WTC11 (cell line): ENCODE measurements around the gene A2ML1. TPM values are rescaled to one million over a fixed set of nuclear protein-coding genes. Genes with fewer than 3 reads are reported as not detected.
"Not testable (repeated sequence)": the region's sequence is repeated elsewhere in the genome, so short reads cannot be mapped to it uniquely, and the experiment has no call there.

Source experiments
- ATAC-seq: fragments of 200-7000 bp; cut with Tn5 transposase; 2 replicates; pipeline ENCODE4 v1.10.0; 2021; ENCODE audit warnings: mild to moderate bottlenecking, moderate library complexity
- CTCF ChIA-PET: fragments of 300-600 bp; sonication (Branson Sonifier 250); formaldehyde crosslinking; loops from one replicate; lab custom pipeline; 2021; ENCODE audit warnings: antibody characterized with exemption; lab: Charles Lee
- POLR2A ChIA-PET: fragments of 350-600 bp; sonication (Branson Sonifier 250); formaldehyde crosslinking; loops from one replicate; lab custom pipeline; 2021; ENCODE audit warnings: antibody characterized with exemption; lab: Charles Lee
- DNase-seq: peaks from one replicate; pipeline ENCODE4 v3.0.0; 2021; ENCODE audit warnings: low spot score
- H3K27ac Mint-ChIP-seq: 2 replicates; pipeline ENCODE4 v1.8.0; 2021; ENCODE audit warnings: mixed read lengths
- H3K27me3 Mint-ChIP-seq: 2 replicates; pipeline ENCODE4 v1.8.0; 2021; ENCODE audit warnings: low read depth, mild to moderate bottlenecking, moderate library complexity, mixed read lengths
- H3K36me3 Mint-ChIP-seq: 2 replicates; pipeline ENCODE4 v1.8.0; 2021; ENCODE audit warnings: mixed read lengths
- H3K4me1 Mint-ChIP-seq: 2 replicates; pipeline ENCODE4 v1.8.0; 2022; ENCODE audit warnings: mixed read lengths
- H3K4me3 Mint-ChIP-seq: 2 replicates; pipeline ENCODE4 v1.8.0; 2021; ENCODE audit warnings: mild to moderate bottlenecking, moderate library complexity, mixed read lengths
- H3K9me3 Mint-ChIP-seq: 2 replicates; pipeline ENCODE4 v1.8.0; 2021; ENCODE audit warnings: mixed read lengths
- GTF2I ChIP-seq: fragments of 250-450 bp; sonication (Bioruptor Pico); conservative IDR thresholded peaks from 2 replicates; pipeline ENCODE4 v1.4.0; 2021; ENCODE audit warnings: mild to moderate bottlenecking
- MAX ChIP-seq: sonication (generic); formaldehyde crosslinking; IDR thresholded peaks from 2 replicates; pipeline ENCODE4 v1.8.0; 2022; ENCODE audit warnings: mild to moderate bottlenecking, missing genetic modification reagents
- MYBL2 ChIP-seq: sonication (generic); formaldehyde crosslinking; IDR thresholded peaks from 2 replicates; pipeline ENCODE4 v1.8.1; 2023; ENCODE audit warnings: mild to moderate bottlenecking, moderate library complexity, missing genetic modification reagents
- SP1 ChIP-seq: sonication (generic); formaldehyde crosslinking; conservative IDR thresholded peaks from 2 replicates; pipeline ENCODE4 v1.8.1; 2022; ENCODE audit warnings: missing genetic modification reagents
- TEAD1 ChIP-seq: sonication (generic); formaldehyde crosslinking; IDR thresholded peaks from 2 replicates; pipeline ENCODE4 v1.8.0; 2022; ENCODE audit warnings: mild to moderate bottlenecking, missing genetic modification reagents
- TEAD4 ChIP-seq: sonication (generic); formaldehyde crosslinking; IDR thresholded peaks from 2 replicates; pipeline ENCODE4 v1.8.0; 2022; ENCODE audit warnings: mild to moderate bottlenecking, missing genetic modification reagents
- ZNF219 ChIP-seq: sonication (generic); formaldehyde crosslinking; IDR thresholded peaks from 2 replicates; pipeline ENCODE4 v1.8.0; 2023; ENCODE audit warnings: missing genetic modification reagents, mild to moderate bottlenecking, borderline replicate concordance
- total RNA-seq: library from RNA; stranded (reverse); gene quantifications from 3 replicates; pipeline ENCODE4 v1.2.3, GENCODE V29; 2021
- TF ChIP-seq, protein P1 (sequence below): sonication (generic); formaldehyde crosslinking; IDR thresholded peaks from 2 replicates; pipeline ENCODE4 v1.8.1; 2023; ENCODE audit warnings: mild to moderate bottlenecking, missing genetic modification reagents
- TF ChIP-seq, protein P2 (sequence below): sonication (generic); formaldehyde crosslinking; IDR thresholded peaks from 2 replicates; pipeline ENCODE4 v1.8.1; 2023; ENCODE audit warnings: mild to moderate bottlenecking, missing genetic modification reagents, borderline replicate concordance

The A2ML1 gene
- total RNA-seq, 1 experiment from 2014 or later, result 10.5 TPM

DNA sequence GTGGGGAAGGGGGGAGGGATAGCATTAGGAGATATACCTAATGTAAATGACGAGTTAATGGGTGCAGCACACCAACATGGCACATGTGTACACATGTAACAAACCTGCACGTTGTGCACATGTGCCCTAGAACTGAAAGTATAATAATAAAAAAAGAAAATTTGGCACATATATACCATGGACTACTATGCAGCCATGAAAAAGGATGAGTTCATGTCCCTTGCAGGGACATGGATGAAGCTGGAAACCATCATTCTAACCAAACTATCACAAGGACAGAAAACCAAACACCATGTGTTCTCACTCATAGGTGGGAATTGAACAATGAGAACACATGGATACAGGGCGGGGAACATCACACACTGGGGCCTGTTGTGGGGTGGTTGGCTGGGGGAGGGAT, 21.2 kb upstream of the A2ML1 start:
- peaks cover 38% of the 10 kb centered on the region for H3K4me1 Mint-ChIP-seq
- H3K4me3 Mint-ChIP-seq, H3K27me3 Mint-ChIP-seq, CTCF ChIA-PET, ATAC-seq, DNase-seq, H3K27ac Mint-ChIP-seq, POLR2A ChIA-PET: not testable (repeated sequence)
- H3K9me3 Mint-ChIP-seq, result peaks cover 40% of the 10 kb centered on the region
- H3K36me3 Mint-ChIP-seq, result peaks cover 46% of the 10 kb centered on the region
- peak; percentile 45; the same call in 1 of the 2 replicates for TF ChIP-seq GTF2I

- H3K27me3 Mint-ChIP-seq, POLR2A ChIA-PET, ATAC-seq, DNase-seq: not testable (repeated sequence)
- H3K27ac Mint-ChIP-seq, result peak overlapping the region; percentile 96
- H3K4me3 Mint-ChIP-seq, result peak overlapping the region; percentile 81
- CTCF ChIA-PET, result interaction anchor here (2.2 kb wide), 1 partner anchor 19 kb away, joined by 8 read pairs; no protein-coding TSS in a partner anchor
- H3K36me3 Mint-ChIP-seq, result peaks cover 46% of the 10 kb centered on the region
- H3K4me1 Mint-ChIP-seq, result peaks cover 66% of the 10 kb centered on the region
- peaks cover 11% of the 10 kb centered on the region for H3K9me3 Mint-ChIP-seq
Measured at GRCh38 chr12:8804833-8805232, 17.6 kb upstream of the A2ML1 start.

- Mint-ChIP-seq H3K4me1 (peaks cover 73% of the 10 kb centered on the region), H3K4me3 (peak overlapping the region; percentile 81), H3K36me3 (peaks cover 40% of the 10 kb centered on the region), H3K27ac (peak overlapping the region; percentile 96)
- H3K27me3 Mint-ChIP-seq, DNase-seq, H3K9me3 Mint-ChIP-seq, POLR2A ChIA-PET, ATAC-seq, CTCF ChIA-PET: not testable (repeated sequence)
Measured at GRCh38 chr12:8805487-8805886, 16.9 kb upstream of the A2ML1 start.

- CTCF ChIA-PET, H3K27me3 Mint-ChIP-seq, H3K9me3 Mint-ChIP-seq, ATAC-seq, DNase-seq, POLR2A ChIA-PET: not testable (repeated sequence)
- Mint-ChIP-seq H3K4me3 (peak overlapping the region; percentile 81), H3K4me1 (peaks cover 83% of the 10 kb centered on the region), H3K36me3 (peaks cover 29% of the 10 kb centered on the region), H3K27ac (peak overlapping the region; percentile 99)
Measured at GRCh38 chr12:8807084-8807483, 15.3 kb upstream of the A2ML1 start.

DNA sequence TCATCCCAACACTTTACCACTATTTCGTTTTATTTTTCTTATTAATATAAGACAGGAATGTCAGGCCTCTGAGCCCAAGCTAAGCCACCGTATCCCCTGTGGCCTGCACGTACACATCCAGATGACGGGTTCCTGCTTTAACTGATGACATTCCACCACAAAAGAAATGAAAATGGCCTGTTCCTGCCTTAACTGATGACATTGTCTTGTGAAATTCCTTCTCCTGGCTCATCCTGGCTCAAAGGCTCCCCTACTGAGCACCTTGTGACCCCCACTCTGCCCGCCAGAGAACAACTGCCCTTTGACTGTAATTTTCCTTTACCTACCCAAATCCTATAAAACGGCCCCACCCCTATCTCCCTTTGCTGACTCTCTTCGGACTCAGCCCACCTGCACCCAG, 12.3 kb upstream of the A2ML1 start:
- DNase-seq, H3K27me3 Mint-ChIP-seq, H3K9me3 Mint-ChIP-seq: not testable (repeated sequence)
- CTCF ChIA-PET, result interaction anchor here (1.0 to 2.4 kb wide), 3 partner anchors 10 to 50 kb away, joined by 3 to 16 read pairs (median 7); no protein-coding TSS in a partner anchor
- ATAC-seq, result peak; percentile 9; the same call in 1 of the 2 replicates
- peak overlapping the region; percentile 99 for H3K27ac Mint-ChIP-seq
- POLR2A ChIA-PET, result interaction anchor here (0.8 kb wide), 1 partner anchor 14 kb away, joined by 3 read pairs; no protein-coding TSS in a partner anchor
- H3K4me3 Mint-ChIP-seq, result peak overlapping the region; percentile 81
- 0 out of 2 replicates have a peak, but pooled peaks have one; percentile 23 for TF ChIP-seq MAX (CRISPR knock-in tag)
- TF ChIP-seq TEAD4 (CRISPR knock-in tag), result 0 out of 2 replicates have a peak, but pooled peaks have one; percentile 19
- TF ChIP-seq TEAD1 (CRISPR knock-in tag), result peak; percentile 73; the same call in 1 of the 2 replicates
- TF ChIP-seq MYBL2 (CRISPR knock-in tag), result 0 out of 2 replicates have a peak, but pooled peaks have one; percentile 49
- TF ChIP-seq, protein P1, sequence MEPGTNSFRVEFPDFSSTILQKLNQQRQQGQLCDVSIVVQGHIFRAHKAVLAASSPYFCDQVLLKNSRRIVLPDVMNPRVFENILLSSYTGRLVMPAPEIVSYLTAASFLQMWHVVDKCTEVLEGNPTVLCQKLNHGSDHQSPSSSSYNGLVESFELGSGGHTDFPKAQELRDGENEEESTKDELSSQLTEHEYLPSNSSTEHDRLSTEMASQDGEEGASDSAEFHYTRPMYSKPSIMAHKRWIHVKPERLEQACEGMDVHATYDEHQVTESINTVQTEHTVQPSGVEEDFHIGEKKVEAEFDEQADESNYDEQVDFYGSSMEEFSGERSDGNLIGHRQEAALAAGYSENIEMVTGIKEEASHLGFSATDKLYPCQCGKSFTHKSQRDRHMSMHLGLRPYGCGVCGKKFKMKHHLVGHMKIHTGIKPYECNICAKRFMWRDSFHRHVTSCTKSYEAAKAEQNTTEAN, result 0 out of 2 replicates have a peak, but pooled peaks have one; percentile 36
- peak; percentile 57; the same call in 1 of the 2 replicates for TF ChIP-seq SP1 (CRISPR knock-in tag)
- H3K36me3 Mint-ChIP-seq, result peaks cover 29% of the 10 kb centered on the region
- H3K4me1 Mint-ChIP-seq, result peaks cover 78% of the 10 kb centered on the region

DNA sequence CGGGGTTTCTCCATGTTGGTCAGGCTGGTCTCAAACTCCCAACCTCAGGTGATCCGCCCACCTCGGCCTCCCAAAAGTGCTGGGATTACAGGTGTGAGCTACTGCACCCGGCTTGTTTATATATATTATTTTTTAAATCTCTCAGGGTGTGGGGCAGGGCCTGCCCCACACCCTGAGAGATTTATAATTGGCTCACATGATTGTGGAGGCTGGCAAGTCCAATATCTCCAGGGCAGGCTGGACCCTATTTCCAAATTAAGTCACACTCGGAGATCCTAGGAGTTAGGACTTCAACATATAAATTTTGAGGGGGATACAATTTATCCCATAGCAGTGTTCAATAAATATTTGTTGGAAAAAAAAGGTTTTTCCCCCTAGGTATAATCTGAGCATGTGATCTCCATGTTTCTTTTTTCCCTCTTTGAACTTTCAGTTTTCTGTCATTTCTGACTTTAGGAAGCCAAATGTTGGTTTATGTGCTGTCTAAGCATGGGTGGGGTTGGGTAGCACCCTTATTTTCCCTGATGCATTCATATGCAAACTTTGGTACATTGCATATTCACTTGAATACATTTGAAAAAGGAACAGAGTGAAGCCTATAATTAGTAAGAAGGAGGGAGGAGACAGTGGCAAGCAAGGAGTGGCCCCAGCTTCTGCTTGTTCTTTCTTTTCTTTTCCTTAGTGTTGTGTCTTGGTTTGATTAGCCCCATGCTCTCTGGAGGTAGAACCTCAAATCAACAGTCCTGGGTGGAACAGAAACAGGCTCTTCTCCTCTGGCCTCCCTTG, 8.7 kb upstream of the A2ML1 start:
- DNase-seq, result no peak

More for the DNA sequence above, 8.7 kb upstream of the A2ML1 start:
- no peaks in the 10 kb centered on the region for H3K9me3 Mint-ChIP-seq
- POLR2A ChIA-PET, result interaction anchor here (0.5 to 1.2 kb wide), 2 partner anchors 116 to 1121 kb away, joined by 3 to 5 read pairs; partner anchors contain the start of gene RIMKLB
- no peaks in the 10 kb centered on the region for H3K27me3 Mint-ChIP-seq
- peaks cover 74% of the 10 kb centered on the region for H3K4me1 Mint-ChIP-seq
- CTCF ChIA-PET, result interaction anchor here (0.8 to 2.1 kb wide), 6 partner anchors 10 to 157 kb away, joined by 3 to 9 read pairs (median 4); no protein-coding TSS in a partner anchor
- peak overlapping the region; percentile 99 for H3K27ac Mint-ChIP-seq
- peak; percentile 36 for ATAC-seq
- peaks cover 14% of the 10 kb centered on the region; the same call in 1 of the 2 replicates for H3K36me3 Mint-ChIP-seq
- no peak for TF ChIP-seq ZNF219
- TF ChIP-seq, protein P2, sequence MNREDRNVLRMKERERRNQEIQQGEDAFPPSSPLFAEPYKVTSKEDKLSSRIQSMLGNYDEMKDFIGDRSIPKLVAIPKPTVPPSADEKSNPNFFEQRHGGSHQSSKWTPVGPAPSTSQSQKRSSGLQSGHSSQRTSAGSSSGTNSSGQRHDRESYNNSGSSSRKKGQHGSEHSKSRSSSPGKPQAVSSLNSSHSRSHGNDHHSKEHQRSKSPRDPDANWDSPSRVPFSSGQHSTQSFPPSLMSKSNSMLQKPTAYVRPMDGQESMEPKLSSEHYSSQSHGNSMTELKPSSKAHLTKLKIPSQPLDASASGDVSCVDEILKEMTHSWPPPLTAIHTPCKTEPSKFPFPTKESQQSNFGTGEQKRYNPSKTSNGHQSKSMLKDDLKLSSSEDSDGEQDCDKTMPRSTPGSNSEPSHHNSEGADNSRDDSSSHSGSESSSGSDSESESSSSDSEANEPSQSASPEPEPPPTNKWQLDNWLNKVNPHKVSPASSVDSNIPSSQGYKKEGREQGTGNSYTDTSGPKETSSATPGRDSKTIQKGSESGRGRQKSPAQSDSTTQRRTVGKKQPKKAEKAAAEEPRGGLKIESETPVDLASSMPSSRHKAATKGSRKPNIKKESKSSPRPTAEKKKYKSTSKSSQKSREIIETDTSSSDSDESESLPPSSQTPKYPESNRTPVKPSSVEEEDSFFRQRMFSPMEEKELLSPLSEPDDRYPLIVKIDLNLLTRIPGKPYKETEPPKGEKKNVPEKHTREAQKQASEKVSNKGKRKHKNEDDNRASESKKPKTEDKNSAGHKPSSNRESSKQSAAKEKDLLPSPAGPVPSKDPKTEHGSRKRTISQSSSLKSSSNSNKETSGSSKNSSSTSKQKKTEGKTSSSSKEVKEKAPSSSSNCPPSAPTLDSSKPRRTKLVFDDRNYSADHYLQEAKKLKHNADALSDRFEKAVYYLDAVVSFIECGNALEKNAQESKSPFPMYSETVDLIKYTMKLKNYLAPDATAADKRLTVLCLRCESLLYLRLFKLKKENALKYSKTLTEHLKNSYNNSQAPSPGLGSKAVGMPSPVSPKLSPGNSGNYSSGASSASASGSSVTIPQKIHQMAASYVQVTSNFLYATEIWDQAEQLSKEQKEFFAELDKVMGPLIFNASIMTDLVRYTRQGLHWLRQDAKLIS, result peak; percentile 84; the same call in 1 of the 2 replicates
- H3K4me3 Mint-ChIP-seq, result peak overlapping the region; percentile 38
